Activated T-helper 1 cell treated with Interleukin-2 at 50 U/mL for 16 hours (primary cell): Measurements from ENCODE around the gene NELFB.

Experiments
- DNase-seq: peaks from one replicate; pipeline ENCODE4 v3.0.0-alpha.2; 2020; ENCODE audit warnings: low read depth

Gene NELFB

DNA sequence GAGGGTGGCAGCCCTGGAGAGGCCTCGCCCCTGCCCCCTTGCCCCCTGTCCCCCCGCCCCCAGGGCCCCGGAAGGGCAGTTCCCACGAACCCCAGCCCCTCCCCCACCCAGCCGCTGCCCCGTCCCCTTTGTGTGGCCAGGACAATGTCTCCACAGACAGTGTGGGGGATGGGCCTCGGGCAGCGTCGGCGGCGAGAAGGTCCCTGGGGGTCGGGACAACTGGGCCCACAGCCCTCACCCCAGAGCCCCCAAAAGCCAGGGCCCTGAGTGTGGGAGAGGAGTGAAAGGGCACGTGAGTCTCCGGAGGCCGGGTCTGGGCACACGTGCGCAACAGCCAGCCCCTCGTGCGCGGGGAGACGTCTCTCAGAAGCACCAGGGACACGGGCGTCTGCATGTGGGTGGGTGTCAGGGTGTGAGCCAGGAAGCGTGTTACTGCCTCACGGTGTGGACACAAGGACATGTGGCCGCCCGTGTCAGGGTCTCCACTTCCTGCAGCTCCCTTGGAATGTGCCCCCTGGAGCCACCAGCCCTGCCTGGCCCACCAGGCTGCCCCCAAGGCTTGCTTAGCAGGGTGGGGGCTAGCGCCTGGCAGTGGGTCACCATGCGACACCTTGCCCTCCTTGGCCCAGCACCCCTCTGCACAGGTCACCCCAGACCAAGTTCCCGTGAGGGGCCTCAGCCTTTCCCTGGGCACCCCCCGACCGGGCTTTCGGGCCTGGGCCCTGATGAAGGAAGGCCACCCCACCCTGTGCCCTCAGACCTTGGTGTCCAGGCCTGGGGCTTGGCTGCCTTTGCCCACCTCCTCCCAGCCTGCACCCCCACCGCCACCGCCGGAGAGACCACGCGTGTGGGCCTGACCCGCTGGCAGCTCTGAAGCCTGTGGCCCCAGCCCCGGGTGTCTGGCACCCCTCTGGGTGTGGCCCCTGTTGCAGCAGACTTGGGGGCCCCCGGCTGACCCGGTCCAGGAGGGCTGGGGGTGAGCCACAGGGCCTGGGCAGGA is 59.7 kb downstream of the NELFB start:
- no peak for DNase-seq

- no peak for DNase-seq
Observed at GRCh38 chr9:137315581-137316011, 60.5 kb downstream of the NELFB start.

DNA sequence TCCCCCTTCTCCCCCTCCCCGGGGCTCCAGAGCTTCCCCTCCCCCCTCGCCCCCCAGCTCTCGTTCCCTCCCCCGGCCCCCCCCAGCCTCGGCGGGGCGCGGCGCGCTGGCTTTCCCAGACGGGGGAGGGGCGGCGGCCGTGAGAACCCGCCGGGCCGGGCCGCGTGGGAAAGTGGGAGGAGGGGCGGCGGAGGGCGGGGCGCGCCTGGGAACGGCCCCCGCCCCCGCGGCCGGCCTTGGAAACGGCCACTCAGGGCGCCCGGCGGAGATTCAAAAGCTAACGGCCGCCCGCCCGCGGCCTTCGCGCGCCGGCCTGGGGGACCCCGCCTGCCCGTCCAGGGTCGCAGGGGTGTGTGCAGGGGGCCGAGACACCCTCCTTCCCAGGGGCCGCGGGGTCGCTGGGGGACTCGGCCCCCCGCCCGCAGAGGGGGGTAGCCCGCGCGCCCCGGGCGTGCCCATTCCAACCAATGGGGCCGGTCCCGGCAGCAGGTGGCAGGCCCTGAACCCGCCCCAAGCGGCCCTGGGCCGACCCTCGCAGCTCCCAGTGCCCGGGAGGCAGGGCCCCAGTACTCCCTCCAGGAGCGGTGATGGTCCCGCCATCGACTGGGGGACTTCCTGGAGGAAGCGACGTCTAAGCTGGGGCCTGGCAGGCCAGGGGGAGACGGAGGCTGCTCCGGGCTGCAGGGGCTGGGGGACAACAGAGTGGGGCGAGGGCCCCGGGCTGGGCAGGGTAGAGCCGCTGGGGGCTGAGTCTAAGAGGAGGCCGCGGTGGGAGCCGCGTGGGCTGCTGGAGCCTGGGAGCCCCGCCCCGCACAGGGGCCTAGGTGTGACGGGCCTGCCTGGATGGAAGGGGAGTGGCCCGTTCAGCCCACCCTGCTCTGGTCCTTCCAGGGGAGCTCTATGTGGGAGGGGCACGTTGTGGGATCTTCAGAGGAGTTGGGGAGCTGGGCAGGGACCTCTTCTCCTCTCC is 61.2 kb downstream of the NELFB start:
- DNase-seq, result no peak

GRCh38 chr9:137317021-137317717 is 62.0 kb downstream of the NELFB start:
- no peak for DNase-seq

GRCh38 chr9:137317718-137318511 is 62.8 kb downstream of the NELFB start:
- no peak for DNase-seq

GRCh38 chr9:137318602-137319001 is 63.5 kb downstream of the NELFB start:
- no peak for DNase-seq

- DNase-seq, result no peak
Observed at GRCh38 chr9:137319011-137319738, 64.0 kb downstream of the NELFB start.

DNA sequence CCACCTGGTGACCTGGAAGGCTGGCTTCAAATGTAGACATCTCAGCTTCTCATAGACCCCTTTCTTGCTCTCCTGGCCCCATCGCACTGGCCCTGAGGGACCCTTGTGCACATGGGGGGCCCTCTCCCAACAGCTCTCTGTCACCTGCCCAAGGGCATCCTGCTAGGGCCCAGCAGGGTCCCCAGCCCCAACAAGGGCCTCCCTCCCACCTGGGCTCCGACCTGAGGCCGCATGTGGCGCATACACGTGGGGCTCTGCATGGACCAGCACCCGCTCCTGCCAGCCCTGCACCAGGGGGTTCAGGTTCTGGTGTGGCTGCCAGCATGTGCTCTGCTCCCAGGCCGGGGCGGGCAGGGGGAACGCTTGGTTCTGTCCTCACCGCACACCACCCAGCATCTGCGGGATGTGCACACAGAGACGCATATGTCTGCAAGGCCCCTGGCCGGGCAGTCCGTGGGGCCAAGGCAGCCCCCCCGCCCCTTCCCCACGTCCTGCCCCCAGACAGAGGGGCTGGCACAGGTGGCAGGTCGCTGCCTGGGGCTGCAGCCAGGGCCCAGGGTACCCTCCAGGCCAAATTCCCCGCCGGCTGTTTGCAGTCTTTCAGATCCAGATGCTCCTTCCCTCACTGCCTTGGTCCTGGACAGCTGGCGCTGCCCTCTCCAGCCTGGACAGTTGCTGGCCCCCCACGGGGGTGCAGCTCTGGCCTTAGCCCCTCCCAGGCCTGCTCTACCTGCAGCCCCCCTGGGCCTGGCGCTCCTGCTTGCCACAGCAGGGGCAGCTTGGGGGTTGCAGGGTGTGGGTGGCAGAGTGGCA is 64.8 kb downstream of the NELFB start:
- no peak for DNase-seq

- no peak for DNase-seq
Observed at GRCh38 chr9:137320555-137321384, 65.6 kb downstream of the NELFB start.

GRCh38 chr9:137321726-137322361 is 66.7 kb downstream of the NELFB start:
- no peak for DNase-seq
